Measurements from ENCODE around the gene NAV2.

NAV2 gene

DNA sequence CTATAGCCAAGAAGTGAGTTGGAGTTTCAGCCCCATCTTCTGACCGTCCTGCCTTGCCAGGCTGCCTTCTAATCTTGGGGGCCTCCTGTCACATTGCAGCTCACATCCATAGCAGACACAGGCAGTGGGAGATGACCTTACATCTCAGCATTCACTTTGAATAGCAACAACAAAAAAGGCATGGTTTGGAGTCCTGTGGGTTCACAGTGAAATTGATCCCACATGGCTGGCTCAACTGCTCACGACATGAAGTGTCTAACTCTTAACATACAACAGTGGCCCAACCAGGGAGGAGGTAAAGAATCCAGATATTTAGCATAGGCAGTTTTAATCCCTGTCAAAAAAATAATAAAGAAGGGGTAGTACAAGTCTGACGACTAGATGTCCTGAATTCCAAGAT is 409.5 kb downstream of the NAV2 start:
- Histone ChIP-seq H3F3A (ENCODE audit: insufficient read depth, low read length) (no peaks in the 10 kb centered on the region), H3K79me2 (ENCODE audit: low read length) (no peaks in the 10 kb centered on the region), H3K9me2 (replicated peaks; ENCODE audit: insufficient read depth, low read length) (no peaks in the 10 kb centered on the region), H3K4me3 (ENCODE audit: low read length) (no peak overlapping the region), H3K9me3 (replicated peaks; ENCODE audit: insufficient read depth, low read length) (no peaks in the 10 kb centered on the region), H3K36me3 (replicated peaks; ENCODE audit: insufficient read depth, low read length) (no peaks in the 10 kb centered on the region), H3K27ac (ENCODE audit: low read length) (no peak overlapping the region), H3K4me2 (ENCODE audit: low read depth, low read length) (no peak overlapping the region), H3K9ac (ENCODE audit: low read length) (no peak overlapping the region), H3K27me3 (replicated peaks; ENCODE audit: insufficient read depth, low read length) (no peaks in the 10 kb centered on the region), H2AFZ (ENCODE audit: low read length) (no peak overlapping the region), H4K20me1 (ENCODE audit: insufficient read depth, low read length) (no peaks in the 10 kb centered on the region), H3K4me1 (ENCODE audit: low read length) (no peaks in the 10 kb centered on the region)
- no peak for DNase-seq
- TF ChIP-seq, protein P1, sequence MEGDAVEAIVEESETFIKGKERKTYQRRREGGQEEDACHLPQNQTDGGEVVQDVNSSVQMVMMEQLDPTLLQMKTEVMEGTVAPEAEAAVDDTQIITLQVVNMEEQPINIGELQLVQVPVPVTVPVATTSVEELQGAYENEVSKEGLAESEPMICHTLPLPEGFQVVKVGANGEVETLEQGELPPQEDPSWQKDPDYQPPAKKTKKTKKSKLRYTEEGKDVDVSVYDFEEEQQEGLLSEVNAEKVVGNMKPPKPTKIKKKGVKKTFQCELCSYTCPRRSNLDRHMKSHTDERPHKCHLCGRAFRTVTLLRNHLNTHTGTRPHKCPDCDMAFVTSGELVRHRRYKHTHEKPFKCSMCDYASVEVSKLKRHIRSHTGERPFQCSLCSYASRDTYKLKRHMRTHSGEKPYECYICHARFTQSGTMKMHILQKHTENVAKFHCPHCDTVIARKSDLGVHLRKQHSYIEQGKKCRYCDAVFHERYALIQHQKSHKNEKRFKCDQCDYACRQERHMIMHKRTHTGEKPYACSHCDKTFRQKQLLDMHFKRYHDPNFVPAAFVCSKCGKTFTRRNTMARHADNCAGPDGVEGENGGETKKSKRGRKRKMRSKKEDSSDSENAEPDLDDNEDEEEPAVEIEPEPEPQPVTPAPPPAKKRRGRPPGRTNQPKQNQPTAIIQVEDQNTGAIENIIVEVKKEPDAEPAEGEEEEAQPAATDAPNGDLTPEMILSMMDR (IDR thresholded peaks at IDR 0.05; ENCODE audit: low read length), result no peak
- TF ChIP-seq EZH2 (optimal IDR thresholded peaks at IDR 0.05; ENCODE audit: low read depth, low read length) (no peak), EZH2phosphoT487 (IDR thresholded peaks at IDR 0.05; ENCODE audit: low read length) (no peak)

DNA sequence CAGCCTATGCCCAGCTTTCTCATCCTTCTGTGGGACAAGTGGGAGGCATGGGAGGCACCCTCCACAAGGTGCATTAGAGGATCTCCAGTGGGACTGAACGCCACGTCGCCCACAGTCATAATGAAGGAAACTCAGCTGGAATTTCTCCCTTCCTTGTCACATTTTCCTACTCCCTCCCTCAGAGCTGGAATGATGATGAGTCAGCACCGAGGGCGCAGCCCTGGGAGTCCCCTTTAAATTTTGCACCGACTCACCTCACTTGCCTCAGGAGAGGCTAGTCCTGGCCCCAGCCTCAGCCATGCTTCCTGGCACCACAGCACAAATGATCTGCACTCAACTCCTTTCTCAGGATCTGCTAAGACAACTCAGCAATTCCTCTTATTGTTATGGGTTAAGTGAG is 413.3 kb downstream of the NAV2 start:
- no peaks in the 10 kb centered on the region for H3K79me2 ChIP-seq (ENCODE audit: low read length)
- H3K36me3 ChIP-seq (replicated peaks; ENCODE audit: insufficient read depth, low read length), result no peaks in the 10 kb centered on the region
- no peak overlapping the region for H3K4me2 ChIP-seq (ENCODE audit: low read depth, low read length)
- no peak overlapping the region for H2AFZ ChIP-seq (ENCODE audit: low read length)
- H3K4me1 ChIP-seq (ENCODE audit: low read length), result no peaks in the 10 kb centered on the region
- no peaks in the 10 kb centered on the region for H3K9me2 ChIP-seq (replicated peaks; ENCODE audit: insufficient read depth, low read length)
- no peak overlapping the region for H3K9ac ChIP-seq (ENCODE audit: low read length)
- H3K27ac ChIP-seq (ENCODE audit: low read length), result no peak overlapping the region
- H3F3A ChIP-seq (ENCODE audit: insufficient read depth, low read length), result no peaks in the 10 kb centered on the region
- no peak for DNase-seq
- TF ChIP-seq EZH2phosphoT487 (IDR thresholded peaks at IDR 0.05; ENCODE audit: low read length), result no peak
- TF ChIP-seq, protein P1 (IDR thresholded peaks at IDR 0.05; ENCODE audit: low read length), result no peak
- no peaks in the 10 kb centered on the region for H3K27me3 ChIP-seq (replicated peaks; ENCODE audit: insufficient read depth, low read length)
- no peaks in the 10 kb centered on the region for H4K20me1 ChIP-seq (ENCODE audit: insufficient read depth, low read length)
- no peaks in the 10 kb centered on the region for H3K9me3 ChIP-seq (replicated peaks; ENCODE audit: insufficient read depth, low read length)
- H3K4me3 ChIP-seq (ENCODE audit: low read length), result no peak overlapping the region

DNA sequence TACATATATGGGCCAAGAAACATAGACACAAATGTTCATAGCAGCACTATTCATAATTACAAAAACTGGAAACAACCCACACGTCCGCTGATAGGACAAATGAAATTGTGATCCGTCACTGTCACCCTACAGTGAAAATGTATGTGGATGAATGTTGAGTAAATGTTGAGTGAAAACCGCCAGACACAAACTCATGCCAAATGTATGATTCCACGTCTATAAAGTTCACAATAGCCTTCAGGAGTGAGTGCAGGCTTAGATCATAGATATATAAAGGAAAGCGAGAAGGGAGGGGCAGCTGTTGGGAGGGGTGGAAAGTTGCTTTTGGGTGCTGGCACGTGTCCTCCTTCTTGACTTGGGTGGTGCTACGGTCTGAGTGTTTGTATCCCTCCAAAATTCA is 414.1 kb downstream of the NAV2 start:
- no peaks in the 10 kb centered on the region for H3K36me3 ChIP-seq (replicated peaks; ENCODE audit: insufficient read depth, low read length)
- H3K27ac ChIP-seq (ENCODE audit: low read length), result no peak overlapping the region
- no peak overlapping the region for H2AFZ ChIP-seq (ENCODE audit: low read length)
- H3F3A ChIP-seq (ENCODE audit: insufficient read depth, low read length), result no peaks in the 10 kb centered on the region
- no peak overlapping the region for H3K9ac ChIP-seq (ENCODE audit: low read length)
- no peak overlapping the region for H3K4me3 ChIP-seq (ENCODE audit: low read length)
- no peaks in the 10 kb centered on the region for H3K27me3 ChIP-seq (replicated peaks; ENCODE audit: insufficient read depth, low read length)
- H3K79me2 ChIP-seq (ENCODE audit: low read length), result no peaks in the 10 kb centered on the region
- no peaks in the 10 kb centered on the region for H3K4me1 ChIP-seq (ENCODE audit: low read length)
- no peaks in the 10 kb centered on the region for H3K9me2 ChIP-seq (replicated peaks; ENCODE audit: insufficient read depth, low read length)
- DNase-seq, result no peak
- H3K4me2 ChIP-seq (ENCODE audit: low read depth, low read length), result no peak overlapping the region
- H4K20me1 ChIP-seq (ENCODE audit: insufficient read depth, low read length), result no peaks in the 10 kb centered on the region
- no peaks in the 10 kb centered on the region for H3K9me3 ChIP-seq (replicated peaks; ENCODE audit: insufficient read depth, low read length)
- no peak for TF ChIP-seq EZH2 (optimal IDR thresholded peaks at IDR 0.05; ENCODE audit: low read depth, low read length)
- TF ChIP-seq EZH2phosphoT487 (IDR thresholded peaks at IDR 0.05; ENCODE audit: low read length), result no peak
- TF ChIP-seq, protein P1 (IDR thresholded peaks at IDR 0.05; ENCODE audit: low read length), result no peak
